ENCODE measurements around the gene RBMS3. TPM values are rescaled to one million over a fixed set of nuclear protein-coding genes. Genes with fewer than 3 reads are reported as not detected.

RBMS3 gene
- total and polyA plus RNA-seq, 2 of the 13 experiments (the other 11 are each of a cell fraction or from before 2014, with no cell fraction given), result not detected

GRCh38 chr3:29593802-29594201, 312.9 kb downstream of the RBMS3 start:
- DNase-seq (ENCODE audit: low spot score) (no peak), FAIRE-seq (no peak), ATAC-seq (no peak)
- Histone ChIP-seq H3K27me3 (ENCODE audit: control insufficient read depth in 1 of 2, insufficient read depth in 2 of 2, low read length in 2 of 2) (no peaks in the 10 kb centered on the region), H3K9me3 (ENCODE audit: low read length) (no peaks in the 10 kb centered on the region), H4K20me1 (ENCODE audit: insufficient read depth, low read length) (no peaks in the 10 kb centered on the region), H3K36me3 (replicated peaks in 1 of 2; ENCODE audit: control insufficient read depth in 1 of 2, insufficient read depth in 2 of 2, low read length in 2 of 2) (no peaks in the 10 kb centered on the region), H3K4me2 (ENCODE audit: low read depth, low read length) (no peak overlapping the region), H3K27ac (ENCODE audit: extremely low read length, insufficient read depth, low read length) (no peak overlapping the region), H3K9ac (ENCODE audit: insufficient read depth, low read depth, low read length) (no peak overlapping the region), H3K4me3 (replicated peaks in 1 of 3; ENCODE audit: insufficient read depth in 1 of 3, low read depth in 2 of 3, low read length in 3 of 3) (no peak overlapping the region), H2AFZ (ENCODE audit: low read length) (no peak overlapping the region), H3K4me1 (ENCODE audit: insufficient read depth, low read length) (no peaks in the 10 kb centered on the region), H3K79me2 (ENCODE audit: insufficient read depth, low read length) (no peaks in the 10 kb centered on the region)
- TF ChIP-seq ATF2 (CRISPR knock-in tag; IDR thresholded peaks at IDR 0.05) (no peak), RAD51 (IDR thresholded peaks at IDR 0.05; ENCODE audit: borderline replicate concordance) (peak; percentile 79)
- BruUV-seq (replicated peaks), result no TSS peak
- POLR2A ChIA-PET, result no interaction called here
- 2% methylated on average over 1 of the region's 1 CpG for WGBS (ENCODE audit: low lambda C conversion rate)
- intact Hi-C loops (cut with micrococcal nuclease; ENCODE audit: unreplicated experiment) (no loop called here), in situ Hi-C loops (cut with HindIII; ENCODE audit: extremely low pct_ligation_motif_present, low pct_unique_long_range_greater_than_20kb) (no loop called here)
- CTCF ChIA-PET (ENCODE audit: low intra/inter-chr PET ratio, low total read pairs), result no interaction called here

- in situ Hi-C loops (cut with HindIII; ENCODE audit: extremely low pct_ligation_motif_present, low pct_unique_long_range_greater_than_20kb), result no loop called here
- POLR2A ChIA-PET, result no interaction called here
These were observed 313.4 kb downstream of the RBMS3 start for GRCh38 chr3:29594261-29594660.

More at GRCh38 chr3:29594261-29594660, 313.4 kb downstream of the RBMS3 start:
- no peak overlapping the region for H3K27ac ChIP-seq (ENCODE audit: extremely low read length, insufficient read depth, low read length)
- H3K4me1 ChIP-seq (ENCODE audit: insufficient read depth, low read length), result no peaks in the 10 kb centered on the region
- no peaks in the 10 kb centered on the region for H3K27me3 ChIP-seq (ENCODE audit: control insufficient read depth in 1 of 2, insufficient read depth in 2 of 2, low read length in 2 of 2)
- DNase-seq (ENCODE audit: low spot score), result no peak
- H3K4me2 ChIP-seq (ENCODE audit: low read depth, low read length), result no peak overlapping the region
- no peak for ATAC-seq
- H3K79me2 ChIP-seq (ENCODE audit: insufficient read depth, low read length), result no peaks in the 10 kb centered on the region
- FAIRE-seq, result no peak
- CTCF ChIA-PET (ENCODE audit: low intra/inter-chr PET ratio, low total read pairs), result no interaction called here
- no peak for TF ChIP-seq SAP130 (CRISPR knock-in tag; IDR thresholded peaks at IDR 0.05; ENCODE audit: low read depth)
- TF ChIP-seq ZNF362 (CRISPR knock-in tag; IDR thresholded peaks at IDR 0.05; ENCODE audit: borderline replicate concordance), result no peak
- no peak overlapping the region for H2AFZ ChIP-seq (ENCODE audit: low read length)
- H3K9me3 ChIP-seq (ENCODE audit: low read length), result no peaks in the 10 kb centered on the region
- intact Hi-C loops (cut with micrococcal nuclease; ENCODE audit: unreplicated experiment), result no loop called here
- H3K36me3 ChIP-seq (replicated peaks in 1 of 2; ENCODE audit: control insufficient read depth in 1 of 2, insufficient read depth in 2 of 2, low read length in 2 of 2), result no peaks in the 10 kb centered on the region
- no peaks in the 10 kb centered on the region for H4K20me1 ChIP-seq (ENCODE audit: insufficient read depth, low read length)
- H3K4me3 ChIP-seq (replicated peaks in 1 of 3; ENCODE audit: insufficient read depth in 1 of 3, low read depth in 2 of 3, low read length in 3 of 3), result no peak overlapping the region
- WGBS (ENCODE audit: low lambda C conversion rate), result 0% methylated on average over 1 of the region's 1 CpG
- no peak overlapping the region for H3K9ac ChIP-seq (ENCODE audit: insufficient read depth, low read depth, low read length)
- no TSS peak for BruUV-seq (replicated peaks)
